Measurements from ENCODE around the gene SMAD9.

Gene SMAD9

DNA sequence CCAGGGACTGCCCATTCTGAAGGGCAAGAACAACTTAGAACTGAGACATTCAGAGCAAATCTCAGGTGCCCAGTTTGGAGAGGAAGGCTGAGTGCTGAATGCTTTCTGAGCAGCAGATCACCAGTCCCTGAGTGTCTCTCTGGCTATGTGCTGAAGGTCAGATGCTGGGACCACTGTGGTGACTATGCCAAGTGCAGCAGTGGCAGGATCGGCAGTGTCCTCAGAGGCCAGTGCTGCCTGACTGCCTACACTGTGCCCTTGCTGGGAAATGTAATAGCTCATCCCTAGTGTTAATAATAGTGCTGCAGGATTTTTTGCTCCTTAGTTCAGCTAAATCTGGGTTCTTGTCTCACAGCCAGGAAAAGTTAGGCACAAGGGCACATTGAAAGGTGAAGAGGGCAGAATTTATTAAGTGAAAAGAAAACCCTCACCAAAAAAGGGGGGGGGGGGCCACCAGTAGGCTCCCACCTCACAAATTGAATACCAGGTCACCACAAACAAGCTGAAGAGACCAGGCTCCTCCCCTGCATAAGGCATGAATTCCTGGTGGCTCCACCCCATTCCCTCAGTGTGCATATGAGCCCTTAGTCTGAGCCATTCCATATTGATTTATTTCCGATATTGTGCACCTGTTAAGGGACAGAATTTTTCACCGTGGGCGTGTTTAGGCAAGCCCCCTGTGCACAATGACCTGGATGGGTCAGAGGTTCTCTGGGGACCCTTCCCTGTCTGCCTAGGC, 82.5 kb downstream of the SMAD9 start:
- no peaks in the 10 kb centered on the region for H3K9me2 ChIP-seq (replicated peaks; ENCODE audit: low read depth, low read length)
- H2AFZ ChIP-seq (ENCODE audit: low read length): no peak overlapping the region
- no peaks in the 10 kb centered on the region for H4K20me1 ChIP-seq (ENCODE audit: insufficient read depth, low read length, poor library complexity, severe bottlenecking)
- no peaks in the 10 kb centered on the region for H3K79me2 ChIP-seq (ENCODE audit: insufficient read depth, low read length)
- no peaks in the 10 kb centered on the region for H3K36me3 ChIP-seq (ENCODE audit: insufficient read depth, low read length)
- no peak overlapping the region for H3K4me2 ChIP-seq (ENCODE audit: low read depth, low read length, poor library complexity, severe bottlenecking)
- no peak overlapping the region for H3K4me3 ChIP-seq (ENCODE audit: low read length, poor library complexity, severe bottlenecking)
- peaks cover 23% of the 10 kb centered on the region for H3K4me1 ChIP-seq (ENCODE audit: insufficient read depth, low read length, poor library complexity, severe bottlenecking)
- H3F3A ChIP-seq (ENCODE audit: low read depth): no peaks in the 10 kb centered on the region
- H3K9me3 ChIP-seq (ENCODE audit: insufficient read depth, low read depth, low read length): no peaks in the 10 kb centered on the region
- H3K9ac ChIP-seq (ENCODE audit: low read depth, low read length, poor library complexity, severe bottlenecking): no peak overlapping the region
- TF ChIP-seq EZH2phosphoT487 (IDR thresholded peaks at IDR 0.05; ENCODE audit: borderline replicate concordance): no peak
- TF ChIP-seq, protein P1, sequence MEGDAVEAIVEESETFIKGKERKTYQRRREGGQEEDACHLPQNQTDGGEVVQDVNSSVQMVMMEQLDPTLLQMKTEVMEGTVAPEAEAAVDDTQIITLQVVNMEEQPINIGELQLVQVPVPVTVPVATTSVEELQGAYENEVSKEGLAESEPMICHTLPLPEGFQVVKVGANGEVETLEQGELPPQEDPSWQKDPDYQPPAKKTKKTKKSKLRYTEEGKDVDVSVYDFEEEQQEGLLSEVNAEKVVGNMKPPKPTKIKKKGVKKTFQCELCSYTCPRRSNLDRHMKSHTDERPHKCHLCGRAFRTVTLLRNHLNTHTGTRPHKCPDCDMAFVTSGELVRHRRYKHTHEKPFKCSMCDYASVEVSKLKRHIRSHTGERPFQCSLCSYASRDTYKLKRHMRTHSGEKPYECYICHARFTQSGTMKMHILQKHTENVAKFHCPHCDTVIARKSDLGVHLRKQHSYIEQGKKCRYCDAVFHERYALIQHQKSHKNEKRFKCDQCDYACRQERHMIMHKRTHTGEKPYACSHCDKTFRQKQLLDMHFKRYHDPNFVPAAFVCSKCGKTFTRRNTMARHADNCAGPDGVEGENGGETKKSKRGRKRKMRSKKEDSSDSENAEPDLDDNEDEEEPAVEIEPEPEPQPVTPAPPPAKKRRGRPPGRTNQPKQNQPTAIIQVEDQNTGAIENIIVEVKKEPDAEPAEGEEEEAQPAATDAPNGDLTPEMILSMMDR (conservative IDR thresholded peaks at IDR 0.05; ENCODE audit: low read length): no peak
- no peaks in the 10 kb centered on the region for H3K27me3 ChIP-seq (ENCODE audit: insufficient read depth, low read length, poor library complexity, severe bottlenecking)

DNA sequence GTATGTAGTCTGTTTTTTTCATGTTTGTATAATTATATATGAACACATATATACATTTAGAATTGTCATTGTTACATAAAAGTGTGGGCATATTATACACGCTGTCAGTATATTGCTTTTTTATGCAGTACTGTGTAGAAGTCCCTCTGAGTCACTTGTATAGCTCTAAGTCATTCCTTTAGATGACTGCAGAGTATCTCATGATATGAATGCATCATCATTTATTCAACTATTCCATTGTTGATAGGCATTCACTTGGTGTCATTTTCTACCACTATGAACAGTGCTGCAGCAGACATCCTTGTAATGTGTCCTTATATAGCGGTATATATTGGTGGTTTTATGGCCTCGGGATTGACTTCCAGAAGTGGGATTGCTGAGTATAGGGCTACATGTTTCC, 85.7 kb downstream of the SMAD9 start:
- H3F3A ChIP-seq (ENCODE audit: low read depth): no peaks in the 10 kb centered on the region
- TF ChIP-seq EZH2phosphoT487 (IDR thresholded peaks at IDR 0.05; ENCODE audit: borderline replicate concordance): no peak
- TF ChIP-seq, protein P1 (conservative IDR thresholded peaks at IDR 0.05; ENCODE audit: low read length): no peak
- H3K79me2 ChIP-seq (ENCODE audit: insufficient read depth, low read length): no peaks in the 10 kb centered on the region
- no peak overlapping the region for H3K4me3 ChIP-seq (ENCODE audit: low read length, poor library complexity, severe bottlenecking)
- H3K4me2 ChIP-seq (ENCODE audit: low read depth, low read length, poor library complexity, severe bottlenecking): no peak overlapping the region
- H3K27me3 ChIP-seq (ENCODE audit: insufficient read depth, low read length, poor library complexity, severe bottlenecking): no peaks in the 10 kb centered on the region
- no peaks in the 10 kb centered on the region for H3K36me3 ChIP-seq (ENCODE audit: insufficient read depth, low read length)
- H3K9ac ChIP-seq (ENCODE audit: low read depth, low read length, poor library complexity, severe bottlenecking): no peak overlapping the region
- H3K9me2 ChIP-seq (replicated peaks; ENCODE audit: low read depth, low read length): no peaks in the 10 kb centered on the region
- peaks cover under 1% of the 10 kb centered on the region for H3K4me1 ChIP-seq (ENCODE audit: insufficient read depth, low read length, poor library complexity, severe bottlenecking)
- no peaks in the 10 kb centered on the region for H4K20me1 ChIP-seq (ENCODE audit: insufficient read depth, low read length, poor library complexity, severe bottlenecking)
- H3K9me3 ChIP-seq (ENCODE audit: insufficient read depth, low read depth, low read length): no peaks in the 10 kb centered on the region
- H2AFZ ChIP-seq (ENCODE audit: low read length): no peak overlapping the region

DNA sequence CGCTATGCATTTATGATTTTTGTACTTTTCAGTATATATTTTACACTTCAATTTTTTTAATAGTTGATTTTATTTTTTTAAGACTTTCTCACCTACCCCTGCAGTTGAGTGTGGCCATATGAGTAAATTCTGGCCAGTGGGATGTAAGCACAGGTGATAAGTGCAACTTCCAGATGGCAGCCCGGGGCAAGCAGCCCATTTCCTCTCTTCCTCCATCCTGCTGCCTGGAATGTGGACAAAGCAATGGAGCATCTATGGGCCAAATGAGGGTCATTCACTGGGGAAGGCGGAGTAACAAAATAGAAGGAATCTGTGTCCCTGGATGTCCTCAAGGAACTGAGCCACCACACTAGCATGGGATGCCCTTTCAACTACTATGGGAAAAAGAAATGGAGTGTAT, 88.7 kb downstream of the SMAD9 start:
- H2AFZ ChIP-seq (ENCODE audit: low read length): no peak overlapping the region
- no peaks in the 10 kb centered on the region for H3K9me3 ChIP-seq (ENCODE audit: insufficient read depth, low read depth, low read length)
- H3K4me1 ChIP-seq (ENCODE audit: insufficient read depth, low read length, poor library complexity, severe bottlenecking): no peaks in the 10 kb centered on the region
- peaks cover 4% of the 10 kb centered on the region for H4K20me1 ChIP-seq (ENCODE audit: insufficient read depth, low read length, poor library complexity, severe bottlenecking)
- H3K4me2 ChIP-seq (ENCODE audit: low read depth, low read length, poor library complexity, severe bottlenecking): no peak overlapping the region
- no peaks in the 10 kb centered on the region for H3K9me2 ChIP-seq (replicated peaks; ENCODE audit: low read depth, low read length)
- peaks cover 6% of the 10 kb centered on the region for H3K79me2 ChIP-seq (ENCODE audit: insufficient read depth, low read length)
- TF ChIP-seq, protein P1 (conservative IDR thresholded peaks at IDR 0.05; ENCODE audit: low read length): no peak
- TF ChIP-seq EZH2phosphoT487 (IDR thresholded peaks at IDR 0.05; ENCODE audit: borderline replicate concordance): no peak
- H3K36me3 ChIP-seq (ENCODE audit: insufficient read depth, low read length): peaks cover 12% of the 10 kb centered on the region; the same call in 1 of the 2 replicates
- H3F3A ChIP-seq (ENCODE audit: low read depth): no peaks in the 10 kb centered on the region
- no peak overlapping the region for H3K9ac ChIP-seq (ENCODE audit: low read depth, low read length, poor library complexity, severe bottlenecking)
- H3K4me3 ChIP-seq (ENCODE audit: low read length, poor library complexity, severe bottlenecking): no peak overlapping the region
- no peaks in the 10 kb centered on the region for H3K27me3 ChIP-seq (ENCODE audit: insufficient read depth, low read length, poor library complexity, severe bottlenecking)
